Activated naive CD8-positive, alpha-beta T cell (primary cell): ENCODE measurements around the gene NPSR1.
"Not testable (repeated sequence)": the region's sequence is repeated elsewhere in the genome, so short reads cannot be mapped to it uniquely, and the experiment has no call there.

Experiments
- H3K27ac Mint-ChIP-seq: one replicate; pipeline ENCODE4 v1.8.0; 2021; ENCODE audit warnings: mixed read lengths
- H3K27me3 Mint-ChIP-seq: one replicate; pipeline ENCODE4 v1.8.0; 2021; ENCODE audit warnings: mixed read lengths
- H3K36me3 Mint-ChIP-seq: one replicate; pipeline ENCODE4 v1.8.0; 2021; ENCODE audit warnings: mixed read lengths
- H3K4me1 Mint-ChIP-seq: one replicate; pipeline ENCODE4 v1.8.0; 2021; ENCODE audit warnings: low read depth, mixed read lengths
- H3K4me3 Mint-ChIP-seq: one replicate; pipeline ENCODE4 v1.8.0; 2021; ENCODE audit warnings: mild to moderate bottlenecking, mixed read lengths
- H3K9me3 Mint-ChIP-seq: one replicate; pipeline ENCODE4 v1.8.0; 2021; ENCODE audit warnings: low read depth, mixed read lengths

Gene NPSR1, protein sequence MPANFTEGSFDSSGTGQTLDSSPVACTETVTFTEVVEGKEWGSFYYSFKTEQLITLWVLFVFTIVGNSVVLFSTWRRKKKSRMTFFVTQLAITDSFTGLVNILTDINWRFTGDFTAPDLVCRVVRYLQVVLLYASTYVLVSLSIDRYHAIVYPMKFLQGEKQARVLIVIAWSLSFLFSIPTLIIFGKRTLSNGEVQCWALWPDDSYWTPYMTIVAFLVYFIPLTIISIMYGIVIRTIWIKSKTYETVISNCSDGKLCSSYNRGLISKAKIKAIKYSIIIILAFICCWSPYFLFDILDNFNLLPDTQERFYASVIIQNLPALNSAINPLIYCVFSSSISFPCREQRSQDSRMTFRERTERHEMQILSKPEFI

DNA sequence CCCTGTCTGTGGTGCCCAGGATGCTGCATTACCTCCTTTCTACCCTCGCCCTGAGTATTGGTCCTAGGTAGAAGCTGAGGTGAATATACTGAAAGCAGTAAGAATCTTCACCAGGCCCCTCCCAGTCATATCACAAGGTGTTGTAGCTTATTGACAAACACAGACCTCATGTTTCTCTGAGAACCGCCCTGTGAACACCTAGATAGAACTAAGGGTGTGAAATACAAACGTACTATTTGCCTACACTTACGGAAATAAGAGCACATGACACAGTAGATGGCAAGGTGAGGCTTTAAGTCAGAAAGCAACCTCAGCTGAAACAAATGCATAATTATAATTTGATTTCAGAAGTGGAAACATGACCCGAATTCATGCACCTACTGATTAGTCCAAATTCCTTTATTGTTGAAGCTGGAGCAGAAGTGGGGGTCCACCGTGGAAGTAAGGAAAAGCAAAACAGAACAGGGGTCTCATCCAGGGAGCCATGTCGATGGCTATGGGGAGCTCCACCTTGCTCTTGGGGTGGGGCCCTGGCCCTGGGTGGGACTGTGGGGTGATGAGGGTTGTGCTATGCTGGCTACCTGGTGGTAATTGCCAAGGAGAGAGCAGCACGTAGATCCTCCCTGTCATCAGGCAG, at the start of gene NPSR1:
NPSR1 (plus strand) TSS at position 587 of the 637 bp plus-strand sequence. CDS start 195 bp downstream, outside the sequence.
- no peak within 1 kb of the TSS for H3K4me3 Mint-ChIP-seq
- no peak within 1 kb of the TSS for H3K27ac Mint-ChIP-seq
- no peaks in the 10 kb centered on the region for H3K36me3 Mint-ChIP-seq
- H3K4me1 Mint-ChIP-seq: no peaks in the 10 kb centered on the region
- H3K27me3 Mint-ChIP-seq: no peaks in the 10 kb centered on the region
- H3K9me3 Mint-ChIP-seq: no peaks in the 10 kb centered on the region

DNA sequence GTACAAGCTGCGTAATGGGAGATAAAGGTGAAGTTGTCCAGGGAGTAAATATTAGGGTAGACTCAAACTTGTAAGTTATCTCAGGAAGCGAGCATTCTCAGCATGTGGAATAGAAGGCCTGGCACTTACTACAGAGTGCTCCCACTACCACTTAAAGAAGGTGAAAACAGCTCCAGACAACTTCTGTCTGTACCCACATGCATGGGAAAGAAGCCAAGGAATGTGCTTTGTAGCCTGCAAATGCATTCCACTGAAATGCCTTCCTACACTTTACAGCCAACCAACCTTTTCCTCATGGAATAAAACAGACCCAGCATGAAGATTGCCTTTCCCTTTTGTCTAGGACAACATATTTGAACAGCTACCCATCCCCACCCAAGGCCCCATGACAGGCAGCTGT, 45.4 kb upstream of the NPSR1 start:
- H3K9me3 Mint-ChIP-seq: peaks cover 11% of the 10 kb centered on the region
- no peaks in the 10 kb centered on the region for H3K4me1 Mint-ChIP-seq
- H3K36me3 Mint-ChIP-seq: no peaks in the 10 kb centered on the region
- H3K4me3 Mint-ChIP-seq: no peak overlapping the region
- H3K27ac Mint-ChIP-seq: no peak overlapping the region
- no peaks in the 10 kb centered on the region for H3K27me3 Mint-ChIP-seq

DNA sequence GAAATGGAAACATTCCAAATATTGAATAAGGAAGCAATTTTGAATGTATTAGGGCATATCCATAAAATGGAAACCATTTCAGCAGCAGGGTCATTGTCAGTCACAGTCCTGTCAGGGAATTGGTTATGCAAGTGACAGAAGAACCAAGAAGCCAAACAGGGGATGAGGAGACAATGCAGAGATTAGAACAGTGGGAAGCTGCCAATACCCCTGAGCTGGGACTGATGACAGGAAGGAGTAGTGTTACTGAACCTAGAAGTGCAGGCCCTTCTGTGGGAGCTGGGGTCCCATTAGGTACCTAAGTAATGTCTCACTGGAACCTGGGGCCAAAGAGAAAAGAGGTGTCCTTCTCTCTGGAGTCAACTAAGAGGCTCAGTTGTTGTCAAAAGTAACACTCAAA, 37.6 kb upstream of the NPSR1 start:
- Mint-ChIP-seq H3K27me3 (no peaks in the 10 kb centered on the region), H3K4me1 (no peaks in the 10 kb centered on the region), H3K9me3 (peaks cover 5% of the 10 kb centered on the region), H3K4me3 (no peak overlapping the region), H3K27ac (no peak overlapping the region), H3K36me3 (no peaks in the 10 kb centered on the region)

DNA sequence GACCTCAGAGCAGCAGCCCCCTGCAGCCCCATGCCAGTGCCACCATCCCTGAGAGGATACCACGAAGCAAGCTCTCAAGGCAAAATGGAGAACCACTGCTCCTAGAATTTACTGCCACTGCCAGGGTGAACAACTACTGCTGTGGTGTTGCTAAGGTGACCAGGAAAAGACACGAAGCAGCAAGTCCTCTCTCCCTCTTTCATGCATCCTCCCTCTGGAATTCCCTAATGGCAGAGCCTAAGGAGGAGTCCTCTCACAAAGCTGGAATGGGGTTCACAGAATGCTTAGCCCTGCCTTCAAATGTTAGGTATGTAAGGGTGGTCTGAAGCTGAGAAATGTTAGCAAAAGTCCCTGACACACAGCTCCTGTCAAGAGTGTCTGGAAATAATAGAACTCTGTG, 35.8 kb upstream of the NPSR1 start:
- H3K4me3 Mint-ChIP-seq: no peak overlapping the region
- H3K36me3 Mint-ChIP-seq: no peaks in the 10 kb centered on the region
- H3K27ac Mint-ChIP-seq: no peak overlapping the region
- no peaks in the 10 kb centered on the region for H3K27me3 Mint-ChIP-seq
- no peaks in the 10 kb centered on the region for H3K9me3 Mint-ChIP-seq
- no peaks in the 10 kb centered on the region for H3K4me1 Mint-ChIP-seq

DNA sequence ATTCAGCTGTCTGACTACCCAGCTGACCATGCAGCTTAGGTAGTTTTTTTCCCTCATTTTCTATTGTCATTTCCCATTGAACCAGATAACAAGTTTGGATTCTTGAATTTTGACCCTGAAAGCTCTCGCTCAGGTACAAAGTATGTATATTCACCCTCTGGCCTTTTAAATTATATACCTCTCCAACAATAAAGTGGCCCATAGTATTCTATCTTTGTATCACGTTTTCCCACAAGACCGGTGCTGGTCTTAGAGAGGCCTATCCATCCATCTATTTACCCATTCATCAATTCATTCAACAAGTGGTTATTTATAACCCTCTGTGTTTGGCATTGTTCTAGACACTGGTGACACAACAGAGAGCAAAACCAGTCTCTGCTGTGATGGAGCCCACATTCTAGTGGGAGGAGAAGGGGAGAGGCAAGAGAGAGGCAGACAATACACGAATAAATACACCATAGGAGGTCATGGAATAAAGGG, 35.2 kb upstream of the NPSR1 start:
- no peaks in the 10 kb centered on the region for H3K9me3 Mint-ChIP-seq
- H3K4me3 Mint-ChIP-seq: no peak overlapping the region
- H3K4me1 Mint-ChIP-seq: no peaks in the 10 kb centered on the region
- no peak overlapping the region for H3K27ac Mint-ChIP-seq
- no peaks in the 10 kb centered on the region for H3K36me3 Mint-ChIP-seq
- H3K27me3 Mint-ChIP-seq: no peaks in the 10 kb centered on the region

DNA sequence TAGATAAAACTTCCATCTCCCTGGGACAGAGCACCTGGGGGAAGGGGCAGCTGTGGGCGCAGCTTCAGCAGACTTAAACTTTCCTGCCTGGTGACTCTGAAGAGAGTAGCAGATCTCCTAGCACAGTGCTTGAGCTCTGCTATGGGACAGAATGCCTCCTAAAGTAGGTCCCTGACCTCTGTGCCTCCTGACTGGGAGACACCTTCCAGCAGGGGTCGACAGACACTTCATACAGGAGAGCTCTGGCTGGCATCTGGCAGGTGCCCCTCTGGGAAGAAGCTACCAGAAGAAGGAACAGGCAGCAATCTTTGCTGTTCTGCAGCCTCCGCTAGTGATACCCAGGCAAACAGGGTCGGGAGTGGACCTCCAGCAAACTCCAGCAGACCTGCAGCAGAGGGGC, 29.4 kb upstream of the NPSR1 start:
- H3K9me3 Mint-ChIP-seq, H3K4me1 Mint-ChIP-seq, H3K36me3 Mint-ChIP-seq, H3K4me3 Mint-ChIP-seq, H3K27ac Mint-ChIP-seq, H3K27me3 Mint-ChIP-seq: not testable (repeated sequence)

DNA sequence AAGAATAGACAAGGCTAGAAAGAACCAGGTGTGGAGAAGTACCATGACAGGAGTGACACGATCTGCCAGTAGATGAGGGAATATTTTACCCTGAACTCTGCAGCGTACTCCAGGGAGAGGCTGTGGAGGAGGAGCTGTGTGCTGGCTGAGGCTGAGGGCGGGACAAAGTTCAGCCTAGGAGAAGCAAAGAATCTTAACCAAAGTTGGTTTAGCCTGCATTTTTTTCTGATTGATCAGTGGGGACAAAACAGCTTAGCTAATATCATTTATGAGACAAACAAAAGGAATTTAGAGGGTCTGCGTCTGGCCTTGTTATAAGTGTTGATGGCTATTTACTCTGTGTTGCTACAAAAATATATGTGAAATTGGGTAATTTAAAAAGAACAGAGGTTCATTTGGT, 5.2 kb upstream of the NPSR1 start:
- Mint-ChIP-seq H3K4me3 (no peak overlapping the region), H3K9me3 (peaks cover 3% of the 10 kb centered on the region), H3K4me1 (no peaks in the 10 kb centered on the region), H3K27ac (no peak overlapping the region), H3K36me3 (no peaks in the 10 kb centered on the region), H3K27me3 (no peaks in the 10 kb centered on the region)

DNA sequence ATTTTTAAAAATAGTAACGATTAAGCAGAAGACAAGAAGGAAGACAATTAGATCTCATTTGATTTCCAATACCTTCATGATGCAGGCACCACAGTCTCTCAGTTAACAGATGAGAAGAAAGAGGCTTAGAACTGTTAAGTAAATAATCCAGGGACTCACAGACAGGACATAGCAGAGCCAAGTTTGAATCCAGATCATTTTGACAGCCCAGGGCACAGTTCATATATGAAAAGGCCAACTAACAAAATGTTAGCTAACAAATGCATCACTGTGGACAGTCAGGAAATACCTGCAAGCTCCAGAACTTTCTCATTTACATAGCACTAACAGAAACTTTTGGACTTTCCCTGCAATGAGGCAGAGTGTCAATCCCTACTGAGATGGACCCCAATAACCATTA, 4.2 kb upstream of the NPSR1 start:
- peaks cover 3% of the 10 kb centered on the region for H3K9me3 Mint-ChIP-seq
- no peak overlapping the region for H3K27ac Mint-ChIP-seq
- no peaks in the 10 kb centered on the region for H3K27me3 Mint-ChIP-seq
- H3K36me3 Mint-ChIP-seq: no peaks in the 10 kb centered on the region
- no peaks in the 10 kb centered on the region for H3K4me1 Mint-ChIP-seq
- H3K4me3 Mint-ChIP-seq: no peak overlapping the region

DNA sequence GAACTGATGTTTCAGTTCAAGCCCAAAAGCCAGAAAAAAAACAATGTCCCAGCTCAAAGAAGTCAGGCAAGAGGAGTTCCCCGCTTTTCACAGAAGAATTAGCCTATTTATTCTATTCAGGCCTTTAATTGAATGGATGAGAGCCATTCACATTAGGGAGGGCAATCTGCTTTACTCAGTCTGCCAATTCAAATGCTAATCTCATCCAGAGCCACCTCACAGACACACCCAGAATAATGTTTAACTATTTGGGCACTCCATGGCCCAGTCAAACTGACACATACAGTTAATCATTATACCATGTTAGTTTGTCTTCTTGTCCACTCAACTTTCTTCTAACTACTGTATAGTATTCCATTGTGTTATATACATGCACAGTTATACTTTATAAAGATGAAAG, 2.6 kb upstream of the NPSR1 start:
- H3K9me3 Mint-ChIP-seq: no peaks in the 10 kb centered on the region
- H3K27me3 Mint-ChIP-seq: no peaks in the 10 kb centered on the region
- no peaks in the 10 kb centered on the region for H3K4me1 Mint-ChIP-seq
- H3K27ac Mint-ChIP-seq: no peak overlapping the region
- no peaks in the 10 kb centered on the region for H3K36me3 Mint-ChIP-seq
- no peak overlapping the region for H3K4me3 Mint-ChIP-seq

DNA sequence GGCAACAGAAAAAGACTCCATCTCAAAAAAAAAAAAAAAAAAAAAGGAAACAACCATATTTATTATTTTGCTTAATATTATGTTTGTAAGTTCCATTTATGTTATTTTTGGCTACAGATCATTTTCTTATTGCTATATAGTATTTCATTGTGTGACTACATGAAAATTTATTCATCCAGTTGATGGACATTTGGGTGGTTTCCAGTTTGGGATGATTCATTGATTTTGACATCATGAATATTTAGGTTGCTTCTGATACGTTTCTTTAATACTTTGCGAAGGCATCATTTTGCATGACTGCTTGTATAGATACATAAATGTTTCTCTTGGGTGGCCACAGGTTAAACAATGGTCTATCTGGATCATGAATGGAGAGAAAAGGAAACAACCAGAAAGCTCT, 2.0 kb upstream of the NPSR1 start:
- no peaks in the 10 kb centered on the region for H3K27me3 Mint-ChIP-seq
- no peaks in the 10 kb centered on the region for H3K9me3 Mint-ChIP-seq
- H3K4me3 Mint-ChIP-seq: no peak overlapping the region
- no peaks in the 10 kb centered on the region for H3K36me3 Mint-ChIP-seq
- H3K4me1 Mint-ChIP-seq: no peaks in the 10 kb centered on the region
- no peak overlapping the region for H3K27ac Mint-ChIP-seq

DNA sequence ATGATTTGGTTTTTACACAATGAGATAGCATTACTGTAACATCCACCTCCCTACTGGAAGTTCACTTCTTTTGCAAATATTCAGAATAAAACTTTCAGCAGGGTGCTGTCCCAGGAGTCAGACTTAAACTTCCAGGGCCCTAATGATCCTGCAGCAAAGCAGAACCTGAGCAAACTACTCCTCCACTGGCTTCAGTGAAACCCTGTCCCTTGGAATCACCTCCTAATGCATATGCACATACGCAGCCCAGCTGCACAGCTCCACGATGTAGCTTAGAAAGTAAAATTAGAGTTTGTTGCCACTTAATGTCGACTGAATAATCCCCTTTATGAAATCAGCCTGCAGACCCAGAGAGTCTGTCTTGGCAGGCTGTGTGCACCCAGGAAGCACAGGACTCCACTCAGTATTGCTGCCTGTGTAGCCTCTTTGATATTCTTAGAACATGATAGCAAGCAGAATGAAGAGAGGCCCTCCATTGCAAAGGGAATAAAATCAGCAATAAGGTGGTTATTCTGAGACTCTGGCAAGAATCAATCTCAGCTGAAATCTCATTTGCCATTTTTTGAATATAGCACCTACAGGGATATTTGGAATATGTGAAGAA, 1.6 kb downstream of the NPSR1 start:
- no peaks in the 10 kb centered on the region for H3K4me1 Mint-ChIP-seq
- H3K27me3 Mint-ChIP-seq: no peaks in the 10 kb centered on the region
- no peak overlapping the region for H3K27ac Mint-ChIP-seq
- no peaks in the 10 kb centered on the region for H3K36me3 Mint-ChIP-seq
- H3K9me3 Mint-ChIP-seq: no peaks in the 10 kb centered on the region
- H3K4me3 Mint-ChIP-seq: no peak overlapping the region

DNA sequence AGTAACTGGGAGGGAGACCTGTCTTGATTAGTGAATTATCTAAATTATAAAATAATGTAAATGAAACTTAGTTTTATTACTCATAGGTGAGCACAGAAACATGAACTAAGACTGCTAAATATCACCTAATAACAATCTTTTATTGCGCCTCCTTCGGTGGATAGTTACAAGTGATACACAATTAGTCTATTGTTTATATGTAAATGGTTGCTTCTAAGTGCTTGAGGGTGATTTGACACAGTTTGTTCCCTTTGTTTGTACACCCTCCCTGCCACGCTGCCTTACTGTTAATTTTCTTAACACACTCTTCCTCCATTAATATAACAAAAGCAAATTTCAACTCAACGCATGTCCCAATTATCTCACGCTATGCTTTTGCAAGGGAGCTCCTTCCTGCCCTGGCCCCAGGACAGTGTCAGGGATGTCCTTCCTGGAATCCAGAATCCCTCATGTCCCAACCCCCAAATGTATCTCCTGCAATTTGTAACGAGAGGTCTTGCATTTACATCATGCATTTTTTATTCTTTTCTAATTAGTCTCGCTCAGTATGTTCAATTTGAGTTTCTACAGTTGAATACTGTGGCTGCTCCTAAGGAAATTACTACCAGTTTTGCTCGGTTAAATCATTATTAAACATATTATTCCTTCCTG, 4.2 kb downstream of the NPSR1 start:
- Mint-ChIP-seq H3K4me1 (no peaks in the 10 kb centered on the region), H3K9me3 (no peaks in the 10 kb centered on the region), H3K4me3 (no peak overlapping the region), H3K36me3 (no peaks in the 10 kb centered on the region), H3K27ac (no peak overlapping the region), H3K27me3 (no peaks in the 10 kb centered on the region)

DNA sequence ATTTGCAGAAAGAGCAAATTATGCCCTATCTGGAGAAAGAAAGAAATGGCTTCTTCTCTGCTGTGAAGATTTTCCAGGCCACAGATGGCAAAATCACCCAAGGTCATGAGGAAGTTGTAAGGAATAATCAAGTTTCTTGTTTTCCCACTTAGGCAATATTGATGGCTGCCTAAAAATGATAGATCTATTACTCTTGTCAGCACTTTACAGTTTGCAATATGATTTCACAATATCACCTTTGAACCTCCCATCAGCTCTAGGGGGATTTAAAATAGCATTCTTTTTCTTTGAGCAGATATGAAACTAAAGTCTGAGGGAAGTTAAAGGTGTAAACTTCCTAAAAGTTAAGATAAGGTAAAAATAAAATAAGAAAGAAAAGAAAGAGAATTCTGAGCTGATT, 6.7 kb downstream of the NPSR1 start:
- no peaks in the 10 kb centered on the region for H3K36me3 Mint-ChIP-seq
- no peaks in the 10 kb centered on the region for H3K9me3 Mint-ChIP-seq
- no peak overlapping the region for H3K27ac Mint-ChIP-seq
- no peaks in the 10 kb centered on the region for H3K4me1 Mint-ChIP-seq
- no peak overlapping the region for H3K4me3 Mint-ChIP-seq
- no peaks in the 10 kb centered on the region for H3K27me3 Mint-ChIP-seq

DNA sequence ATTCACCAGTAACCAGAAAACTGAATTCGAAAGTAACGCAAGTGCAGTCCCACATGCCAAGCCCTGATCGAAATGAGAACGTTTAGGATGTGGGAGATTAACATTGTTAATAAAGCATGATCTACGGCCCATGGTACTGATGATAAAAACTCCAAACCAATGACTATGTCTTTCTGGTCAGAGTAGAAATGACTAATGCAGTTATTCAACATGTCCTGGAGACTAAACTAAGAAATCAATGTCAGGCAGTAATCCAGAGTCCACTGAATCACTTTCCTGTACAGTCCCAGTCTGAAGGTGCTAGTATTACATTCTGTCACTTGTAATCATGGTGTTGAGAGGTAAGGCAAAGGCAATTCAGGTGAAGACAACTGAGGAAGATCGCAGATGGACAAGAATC, 14.4 kb downstream of the NPSR1 start:
- Mint-ChIP-seq H3K9me3 (no peaks in the 10 kb centered on the region), H3K4me1 (no peaks in the 10 kb centered on the region), H3K27me3 (peaks cover 3% of the 10 kb centered on the region), H3K36me3 (no peaks in the 10 kb centered on the region), H3K4me3 (no peak overlapping the region), H3K27ac (no peak overlapping the region)

DNA sequence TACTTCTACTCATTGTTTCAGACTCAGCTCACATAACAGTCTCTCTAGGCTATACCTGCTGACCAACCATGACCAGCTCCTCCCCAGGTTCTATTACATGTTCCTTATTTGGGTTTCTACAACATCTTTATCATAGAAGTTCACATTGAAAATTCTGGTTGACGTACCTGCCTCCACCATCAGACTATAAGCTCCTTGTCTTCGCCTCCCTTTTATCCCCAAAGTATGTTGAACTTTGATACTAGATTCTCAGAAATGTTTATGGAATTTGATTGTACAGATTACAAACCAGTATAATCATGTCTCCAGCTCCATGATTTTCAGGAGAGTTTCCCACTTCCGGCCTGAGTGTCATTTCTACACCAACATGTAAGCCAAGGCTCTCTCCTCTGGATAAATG, 15.0 kb downstream of the NPSR1 start:
- H3K4me1 Mint-ChIP-seq: no peaks in the 10 kb centered on the region
- H3K27ac Mint-ChIP-seq: no peak overlapping the region
- H3K9me3 Mint-ChIP-seq: no peaks in the 10 kb centered on the region
- no peaks in the 10 kb centered on the region for H3K36me3 Mint-ChIP-seq
- H3K4me3 Mint-ChIP-seq: no peak overlapping the region
- H3K27me3 Mint-ChIP-seq: peaks cover 3% of the 10 kb centered on the region
